Thyroid gland (tissue), 4 donors: Measurements from ENCODE around the gene PHETA2. TPM values are rescaled to one million over a fixed set of nuclear protein-coding genes. Genes with fewer than 3 reads are reported as not detected.
"Not testable (repeated sequence)": the region's sequence is repeated elsewhere in the genome, so short reads cannot be mapped to it uniquely, and the experiment has no call there.

Experiments used
- DNase-seq, 2 donors: peaks; one replicate each; pipeline ENCODE4 v3.0.0-alpha.2; 2019
- H3K27ac ChIP-seq, 3 donors: fragments of 200-600 bp; sonication (generic); 1 replicate in 2 of 3; 2 replicates in 1 of 3; pipeline ENCODE4 v1.5.1; 2016 to 2019; ENCODE audit warnings: mild to moderate bottlenecking in 1 of 3, moderate library complexity in 1 of 3
- H3K27me3 ChIP-seq: fragments of 200-600 bp; sonication (generic); one replicate; pipeline ENCODE4 v1.5.1; 2019
- H3K36me3 ChIP-seq, 2 donors: fragments of 200-600 bp; sonication (generic); one replicate each; pipeline ENCODE4 v1.5.1; 2016 to 2019
- H3K4me1 ChIP-seq, 2 donors: fragments of 200-600 bp; sonication (generic); one replicate each; pipeline ENCODE4 v1.5.1; 2017 to 2019
- H3K4me3 ChIP-seq, 3 donors: fragments of 200-600 bp; sonication (generic); replicated peaks in 1 of 3; 1 replicate in 2 of 3; 2 replicates in 1 of 3; pipeline ENCODE4 v1.5.1; 2016; ENCODE audit warnings: mild to moderate bottlenecking in 1 of 3
- H3K9me3 ChIP-seq: fragments of 200-600 bp; sonication (generic); one replicate; pipeline ENCODE4 v1.5.1; 2017
- POLR2A ChIP-seq, 2 donors: fragments of 450-650 bp; IDR thresholded peaks; one replicate each; pipeline ENCODE4 v1.6.1; 2017; ENCODE audit warnings: antibody characterized with exemption in 2 of 2, mild to moderate bottlenecking in 2 of 2, moderate library complexity in 1 of 2
- WGBS, 2 donors: methylation state at CpG; one replicate each; pipeline ENCODE4 v1.1.5; 2017; 5-methylcytosine and 5-hydroxymethylcytosine counted together
- intact Hi-C: fragments of 100-400 bp; cut with DNase I; formaldehyde crosslinking; loops from one replicate; pipeline ENCODE4 v1.15.1; 2023
- total RNA-seq, 4 donors: library from RNA; depleted of rRNA; stranded (reverse); fragments of >200 nt; gene quantifications; one replicate each; pipeline ENCODE4 v1.2.3, GENCODE V29; 2016
- TF ChIP-seq, protein P1 (sequence below), 6 experiments: fragments of 200-600 bp in 3 of 6; fragments of 450-650 bp in 3 of 6; sonication (generic) in 3 of 6; IDR thresholded peaks; one replicate each; pipeline ENCODE4 v1.5.1; 2016 to 2019; ENCODE audit warnings: antibody characterized with exemption in 6 of 6, mild to moderate bottlenecking in 2 of 6, inconsistent platforms in 1 of 6, moderate library complexity in 1 of 6

Gene PHETA2
- total RNA-seq, 4 donors from 2014 or later = 5.5 to 13.7 (median 7.3) TPM

DNA sequence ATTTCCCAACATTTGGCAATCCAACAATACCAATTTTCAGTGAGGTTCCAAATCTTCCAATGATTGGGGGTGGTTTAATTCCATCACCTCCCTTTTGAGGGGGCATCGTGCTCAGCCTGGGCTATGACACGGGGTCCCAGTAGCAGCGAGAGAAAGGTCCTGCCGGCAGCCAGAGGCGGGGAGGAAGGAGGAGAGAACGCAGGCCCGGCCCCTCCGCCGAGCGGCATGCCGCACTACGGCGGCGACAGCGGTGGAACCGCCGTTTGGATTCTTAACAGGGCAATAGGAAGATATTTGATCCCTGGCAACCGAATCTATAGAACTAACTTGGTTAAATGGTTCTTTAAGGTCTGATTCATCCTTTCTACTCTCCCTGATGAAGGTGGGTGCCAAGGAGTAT lies 34.8 kb downstream of the PHETA2 start:
- WGBS, 2 donors = 76 to 81% methylated on average over 18 of the region's 18 CpGs
- H3K9me3 ChIP-seq = no peaks in the 10 kb centered on the region
- H3K4me3 ChIP-seq = no peak overlapping the region
- TF ChIP-seq, protein P1, sequence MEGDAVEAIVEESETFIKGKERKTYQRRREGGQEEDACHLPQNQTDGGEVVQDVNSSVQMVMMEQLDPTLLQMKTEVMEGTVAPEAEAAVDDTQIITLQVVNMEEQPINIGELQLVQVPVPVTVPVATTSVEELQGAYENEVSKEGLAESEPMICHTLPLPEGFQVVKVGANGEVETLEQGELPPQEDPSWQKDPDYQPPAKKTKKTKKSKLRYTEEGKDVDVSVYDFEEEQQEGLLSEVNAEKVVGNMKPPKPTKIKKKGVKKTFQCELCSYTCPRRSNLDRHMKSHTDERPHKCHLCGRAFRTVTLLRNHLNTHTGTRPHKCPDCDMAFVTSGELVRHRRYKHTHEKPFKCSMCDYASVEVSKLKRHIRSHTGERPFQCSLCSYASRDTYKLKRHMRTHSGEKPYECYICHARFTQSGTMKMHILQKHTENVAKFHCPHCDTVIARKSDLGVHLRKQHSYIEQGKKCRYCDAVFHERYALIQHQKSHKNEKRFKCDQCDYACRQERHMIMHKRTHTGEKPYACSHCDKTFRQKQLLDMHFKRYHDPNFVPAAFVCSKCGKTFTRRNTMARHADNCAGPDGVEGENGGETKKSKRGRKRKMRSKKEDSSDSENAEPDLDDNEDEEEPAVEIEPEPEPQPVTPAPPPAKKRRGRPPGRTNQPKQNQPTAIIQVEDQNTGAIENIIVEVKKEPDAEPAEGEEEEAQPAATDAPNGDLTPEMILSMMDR (IDR thresholded peaks at IDR 0.05) = no peak
- no peak for TF ChIP-seq POLR2A (IDR thresholded peaks at IDR 0.05)
- intact Hi-C loops = no loop called here
- no peak for DNase-seq
- no peak overlapping the region for H3K27ac ChIP-seq
- H3K4me1 ChIP-seq = no peaks in the 10 kb centered on the region
- no peaks in the 10 kb centered on the region for H3K36me3 ChIP-seq
- no peaks in the 10 kb centered on the region for H3K27me3 ChIP-seq

DNA sequence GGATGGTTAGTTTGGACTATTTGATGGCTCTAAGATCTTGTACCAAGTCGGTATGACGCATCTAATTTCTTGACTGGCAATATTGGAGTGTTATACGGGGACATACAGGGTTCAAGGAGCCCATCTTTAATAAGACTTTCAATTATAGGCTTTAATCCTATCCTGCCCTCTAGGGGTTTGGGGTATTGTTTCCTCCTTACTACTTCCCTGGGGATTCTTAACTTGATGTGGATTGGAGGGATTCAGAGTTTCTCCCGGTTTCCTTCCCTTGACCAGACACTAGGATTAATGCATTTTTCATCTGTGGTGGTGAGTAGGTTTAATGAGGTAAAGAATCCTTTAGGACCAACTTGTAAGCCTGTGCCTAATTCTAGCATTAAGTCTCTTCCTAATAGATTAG lies 37.8 kb downstream of the PHETA2 start:
- peaks cover 0 to 5% of the 10 kb centered on the region in 2 donors for H3K4me1 ChIP-seq
- H3K4me3 ChIP-seq = no peak overlapping the region
- H3K9me3 ChIP-seq = no peaks in the 10 kb centered on the region
- DNase-seq = no peak
- intact Hi-C loops = no loop called here
- H3K27me3 ChIP-seq = no peaks in the 10 kb centered on the region
- no peak overlapping the region for H3K27ac ChIP-seq
- TF ChIP-seq POLR2A (IDR thresholded peaks at IDR 0.05) = no peak
- TF ChIP-seq, protein P1 (IDR thresholded peaks at IDR 0.05) = no peak
- WGBS, 2 donors = 85% methylated on average over 4 of the region's 4 CpGs
- H3K36me3 ChIP-seq = no peaks in the 10 kb centered on the region

DNA sequence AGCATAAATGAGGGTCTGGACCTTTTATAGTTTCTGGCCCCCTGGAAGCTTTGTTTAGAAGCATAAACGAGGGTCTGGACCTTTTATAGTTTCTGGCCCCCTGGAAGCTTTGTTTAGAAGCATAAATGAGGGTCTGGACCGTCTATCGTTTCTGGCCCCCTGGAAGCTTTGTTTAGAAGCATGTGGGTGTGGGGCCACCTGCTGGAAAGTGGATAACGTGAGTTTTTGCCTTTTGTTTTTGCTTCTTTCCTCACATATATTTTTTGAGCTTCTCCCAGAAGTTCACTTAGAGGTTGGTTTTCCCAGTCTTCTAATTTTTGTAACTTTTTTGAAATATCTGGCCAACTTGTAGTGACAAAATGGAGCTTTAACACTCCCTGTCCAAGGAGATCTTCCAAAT lies 38.7 kb downstream of the PHETA2 start:
- H3K27ac ChIP-seq, DNase-seq, H3K4me1 ChIP-seq, H3K36me3 ChIP-seq, H3K4me3 ChIP-seq, intact Hi-C loops, H3K9me3 ChIP-seq, H3K27me3 ChIP-seq: not testable (repeated sequence)
- WGBS, 2 donors = 31 to 33% methylated on average over 2 to 4 of the region's 4 CpGs

DNA sequence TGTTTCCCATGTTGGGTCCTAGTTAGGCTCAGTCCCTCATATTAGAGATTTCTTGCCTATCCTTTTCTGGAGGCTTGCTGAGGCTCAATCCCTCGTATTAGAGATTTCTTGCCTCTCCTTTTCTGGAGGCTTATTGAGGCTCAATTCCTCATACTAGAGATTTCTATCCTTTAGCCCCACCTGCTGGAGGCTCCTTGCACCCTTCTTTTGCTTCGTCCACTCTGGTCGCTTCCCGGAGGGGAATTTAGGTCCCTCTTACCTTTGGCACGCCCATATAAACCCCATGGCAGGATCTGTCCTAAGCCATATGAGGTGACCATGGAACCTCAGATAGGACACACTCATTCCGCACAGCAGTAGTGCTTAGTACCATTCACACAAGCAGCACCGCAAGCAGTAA lies 40.7 kb downstream of the PHETA2 start:
- no peaks in the 10 kb centered on the region for H3K27me3 ChIP-seq
- TF ChIP-seq, protein P1 (IDR thresholded peaks at IDR 0.05) = peak in 2 of 6 experiments; percentile 18 to 28
- TF ChIP-seq POLR2A (IDR thresholded peaks at IDR 0.05) = no peak
- H3K4me1 ChIP-seq = peaks cover 0 to 9% of the 10 kb centered on the region in 2 donors
- no peaks in the 10 kb centered on the region for H3K9me3 ChIP-seq
- intact Hi-C loops = no loop called here
- DNase-seq = no peak
- no peak overlapping the region for H3K27ac ChIP-seq
- no peak overlapping the region for H3K4me3 ChIP-seq
- H3K36me3 ChIP-seq = no peaks in the 10 kb centered on the region
- 96 to 97% methylated on average over 7 of the region's 7 CpGs for WGBS, 2 donors

DNA sequence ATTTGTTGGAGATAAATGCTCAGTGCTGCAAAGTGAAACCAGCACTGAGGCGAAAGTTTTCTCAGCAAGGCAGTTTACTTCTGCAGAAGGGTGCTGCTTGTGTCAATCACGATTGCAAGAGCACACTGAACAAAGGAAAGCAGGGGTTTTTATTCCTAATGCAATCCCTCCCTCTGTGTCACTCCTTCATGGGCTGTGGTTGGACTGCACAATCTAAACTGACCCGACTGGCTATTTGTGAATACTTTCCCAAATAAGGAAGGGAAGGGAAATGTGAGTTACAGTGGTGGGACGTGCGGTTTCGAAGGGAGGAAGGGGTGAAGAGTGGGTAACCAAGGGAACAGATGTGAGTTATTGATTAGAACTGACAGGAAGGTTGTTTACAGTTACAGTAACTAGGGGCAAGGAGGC lies 41.4 kb downstream of the PHETA2 start:
- H3K36me3 ChIP-seq, H3K27me3 ChIP-seq, H3K9me3 ChIP-seq, H3K27ac ChIP-seq, H3K4me3 ChIP-seq, intact Hi-C loops, DNase-seq, H3K4me1 ChIP-seq: not testable (repeated sequence)
- 78 to 89% methylated on average over 6 of the region's 6 CpGs for WGBS, 2 donors

DNA sequence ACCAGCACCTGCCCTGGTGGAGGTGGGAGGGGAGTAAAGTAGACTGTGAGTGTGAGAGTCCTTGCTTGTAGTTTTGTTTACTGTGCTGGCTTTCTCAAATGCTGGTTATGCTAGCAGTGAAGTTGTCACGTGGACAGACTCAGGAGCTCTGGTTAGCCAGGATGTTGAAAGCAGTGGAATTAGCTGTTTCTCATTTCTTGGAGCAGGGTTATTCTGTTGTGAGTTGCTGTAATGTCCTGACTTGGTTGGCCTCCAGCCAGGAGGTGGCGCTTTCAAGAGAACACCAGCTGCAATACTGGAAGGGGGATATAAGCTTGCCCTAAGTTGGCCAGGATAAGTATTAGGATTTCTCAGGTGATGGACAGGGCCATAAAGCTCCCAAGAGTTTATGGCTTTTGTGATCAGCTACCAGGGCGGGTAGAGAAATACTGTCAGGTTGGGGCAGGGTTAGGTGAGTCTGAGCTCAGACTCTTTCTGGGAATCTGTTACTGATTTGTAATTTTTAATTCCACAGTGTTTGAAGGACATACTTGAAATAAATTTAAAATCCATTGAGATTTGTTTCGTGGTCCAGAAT lies 42.9 kb downstream of the PHETA2 start:
- intact Hi-C loops = no loop called here
- H3K27me3 ChIP-seq = no peaks in the 10 kb centered on the region
- no peaks in the 10 kb centered on the region for H3K36me3 ChIP-seq
- DNase-seq = peak; percentile 83 to 86
- H3K27ac ChIP-seq = peak overlapping the region in 1 of 3 donors; percentile 6
- peaks cover 0 to 9% of the 10 kb centered on the region in 2 donors for H3K4me1 ChIP-seq
- H3K4me3 ChIP-seq = no peak overlapping the region
- no peaks in the 10 kb centered on the region for H3K9me3 ChIP-seq
- TF ChIP-seq, protein P1 (IDR thresholded peaks at IDR 0.05) = peak in 1 of 6 experiments; percentile 8
- no peak for TF ChIP-seq POLR2A (IDR thresholded peaks at IDR 0.05)
- WGBS, 2 donors = 57 to 66% methylated on average over 4 of the region's 4 CpGs

DNA sequence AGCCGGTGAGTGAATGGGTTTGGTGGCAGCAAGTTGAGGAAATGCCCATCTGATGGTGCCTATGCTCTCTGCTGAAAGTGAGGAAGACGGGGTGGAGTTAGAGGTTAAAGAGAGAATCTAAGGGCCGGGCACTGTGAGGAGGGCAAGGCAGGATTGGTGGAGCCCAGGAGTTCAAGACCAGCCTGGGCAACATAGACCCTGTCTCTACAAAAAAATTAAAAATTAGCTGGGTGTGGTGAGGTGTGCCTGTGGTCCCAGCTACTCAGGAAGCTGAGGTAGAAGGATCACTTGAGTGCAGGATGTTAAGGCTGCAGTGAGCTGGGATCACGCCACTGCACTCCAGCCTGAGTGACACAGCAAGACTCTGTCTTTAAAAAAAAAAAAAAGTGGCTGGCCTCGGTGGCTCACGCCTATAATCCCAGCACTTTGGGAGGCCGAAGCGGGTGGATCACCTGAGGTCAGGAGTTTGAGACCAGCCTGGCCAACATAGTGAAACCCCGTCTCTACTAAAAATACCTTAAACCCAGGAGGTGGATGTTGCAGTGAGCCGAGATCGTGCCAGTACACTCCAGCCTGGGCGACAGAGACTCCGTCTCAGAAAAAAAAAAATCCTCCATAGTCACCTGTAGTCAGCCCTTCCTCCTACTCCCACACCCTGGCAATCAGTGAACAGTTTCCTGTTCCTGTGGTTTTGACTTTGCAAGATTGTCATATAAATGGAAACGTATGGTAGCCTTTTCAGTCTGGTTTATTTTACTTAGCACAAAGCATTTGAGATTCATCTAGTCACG lies 46.4 kb downstream of the PHETA2 start:
- WGBS, 2 donors = 79 to 88% methylated on average over 15 of the region's 15 CpGs
- DNase-seq, H3K4me3 ChIP-seq, H3K27me3 ChIP-seq, H3K27ac ChIP-seq, intact Hi-C loops, H3K4me1 ChIP-seq, H3K9me3 ChIP-seq, H3K36me3 ChIP-seq: not testable (repeated sequence)

DNA sequence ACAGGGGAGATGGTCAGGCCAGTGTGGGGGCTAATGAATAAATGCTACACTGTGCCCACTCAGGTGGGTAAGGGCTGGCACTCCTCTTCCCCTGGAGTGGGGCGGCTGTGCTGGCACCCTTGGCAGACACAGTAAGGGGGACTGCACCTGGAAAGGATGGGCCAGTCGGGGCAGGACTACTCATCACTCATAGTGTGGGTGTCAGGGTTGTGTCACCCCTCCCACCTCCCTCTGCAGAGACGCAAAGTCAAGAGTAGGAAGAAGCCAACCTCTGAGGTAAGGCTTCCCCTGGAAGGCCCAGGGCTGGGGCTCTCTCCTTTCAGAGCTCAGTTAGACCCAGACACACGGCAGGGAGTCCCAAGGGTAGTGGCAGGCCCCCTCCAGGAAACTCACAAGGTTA lies 49.5 kb downstream of the PHETA2 start:
- no CpG with 5 or more reads among the region's 4 CpGs for WGBS, 2 donors
- H3K4me3 ChIP-seq, H3K27ac ChIP-seq, H3K36me3 ChIP-seq, H3K27me3 ChIP-seq, intact Hi-C loops, H3K9me3 ChIP-seq, H3K4me1 ChIP-seq, DNase-seq: not testable (repeated sequence)
